A549 (cell line): Measurements from ENCODE around the gene YBEY.

ENCODE experiments used
- BHLHE40 ChIP-seq: IDR thresholded peaks from 2 replicates; pipeline ENCODE4 v1.6.1; 2012; ENCODE audit warnings: low read depth, low read length, inconsistent platforms
- CEBPB ChIP-seq, 2 experiments: fragments of >200 bp in 1 of 2; sonication (Bioruptor Twin) in 1 of 2; formaldehyde crosslinking in 1 of 2; IDR thresholded peaks; 2 replicates each; pipeline ENCODE4 v1.6.1; 2012 to 2016
- EP300 ChIP-seq, 2 experiments: fragments of >200 bp; sonication (Bioruptor Twin); formaldehyde crosslinking; IDR thresholded peaks; 2 replicates in 1 of 2; 3 replicates in 1 of 2; pipeline ENCODE4 v1.6.1; 2016 to 2017
- FOXS1 ChIP-seq: fragments of 250-450 bp; sonication (Bioruptor Pico); IDR thresholded peaks from 2 replicates; pipeline ENCODE4 v1.5.0; 2020; ENCODE audit warnings: mild to moderate bottlenecking, moderate library complexity
- POLR2A ChIP-seq: IDR thresholded peaks from 2 replicates; pipeline ENCODE4 v1.6.1; 2012; ENCODE audit warnings: mild to moderate bottlenecking, low read length
- POLR2AphosphoS2 ChIP-seq: conservative IDR thresholded peaks from 2 replicates; pipeline ENCODE4 v1.6.1; 2012; ENCODE audit warnings: low read length, improper control_type of control experiment, inconsistent platforms
- RNF2 ChIP-seq: fragments of 200-600 bp; sonication (generic); IDR thresholded peaks from 2 replicates; pipeline ENCODE4 v1.6.1; 2016; ENCODE audit warnings: low read depth, mild to moderate bottlenecking, antibody characterized with exemption, moderate library complexity, borderline replicate concordance
- TF ChIP-seq, protein P1 (sequence below): fragments of >200 bp; sonication (Bioruptor Twin); formaldehyde crosslinking; IDR thresholded peaks from 3 replicates; pipeline ENCODE4 v1.5.1; 2016
- TF ChIP-seq, protein P2 (sequence below): fragments of 200-600 bp; sonication (generic); IDR thresholded peaks from 2 replicates; pipeline ENCODE4 v1.6.1; 2016; ENCODE audit warnings: antibody characterized with exemption, mild to moderate bottlenecking, moderate library complexity

DNA sequence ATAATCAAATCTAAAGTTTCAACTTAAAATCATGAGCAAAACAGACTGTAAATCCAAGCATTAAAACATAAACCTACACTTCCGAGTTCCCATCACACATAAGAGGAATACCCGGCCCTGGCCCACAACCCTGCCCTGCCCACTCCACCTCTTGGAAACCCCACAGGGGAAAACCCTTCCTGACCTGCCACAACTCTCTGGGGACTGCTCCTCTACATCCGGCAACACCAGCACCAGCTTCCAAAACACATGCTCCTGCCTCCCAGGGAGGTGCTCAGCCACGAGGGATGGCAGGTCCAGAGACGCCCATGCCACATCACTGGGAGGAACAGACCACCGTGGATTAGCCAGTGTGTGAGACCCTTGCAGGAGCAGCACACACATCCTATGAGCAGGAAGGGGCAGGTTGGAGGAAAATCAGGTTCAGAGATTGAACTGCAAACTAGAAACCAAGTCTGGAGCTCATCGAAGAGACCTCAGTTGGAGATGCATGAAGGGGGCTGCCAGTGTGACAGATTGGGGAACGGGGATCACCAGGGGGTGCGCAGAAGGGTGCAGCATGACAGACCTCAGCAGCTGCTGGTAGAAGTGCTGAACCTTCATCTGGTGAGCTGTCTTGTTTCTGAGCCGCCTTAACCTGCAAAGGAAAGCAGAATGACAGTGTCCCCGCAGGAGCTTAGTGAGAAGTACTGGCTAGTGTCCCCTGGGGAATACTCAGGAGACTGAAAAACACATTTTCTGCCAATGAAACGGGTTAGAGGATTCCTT, 31.8 kb upstream of the YBEY start:
- TF ChIP-seq, protein P1, sequence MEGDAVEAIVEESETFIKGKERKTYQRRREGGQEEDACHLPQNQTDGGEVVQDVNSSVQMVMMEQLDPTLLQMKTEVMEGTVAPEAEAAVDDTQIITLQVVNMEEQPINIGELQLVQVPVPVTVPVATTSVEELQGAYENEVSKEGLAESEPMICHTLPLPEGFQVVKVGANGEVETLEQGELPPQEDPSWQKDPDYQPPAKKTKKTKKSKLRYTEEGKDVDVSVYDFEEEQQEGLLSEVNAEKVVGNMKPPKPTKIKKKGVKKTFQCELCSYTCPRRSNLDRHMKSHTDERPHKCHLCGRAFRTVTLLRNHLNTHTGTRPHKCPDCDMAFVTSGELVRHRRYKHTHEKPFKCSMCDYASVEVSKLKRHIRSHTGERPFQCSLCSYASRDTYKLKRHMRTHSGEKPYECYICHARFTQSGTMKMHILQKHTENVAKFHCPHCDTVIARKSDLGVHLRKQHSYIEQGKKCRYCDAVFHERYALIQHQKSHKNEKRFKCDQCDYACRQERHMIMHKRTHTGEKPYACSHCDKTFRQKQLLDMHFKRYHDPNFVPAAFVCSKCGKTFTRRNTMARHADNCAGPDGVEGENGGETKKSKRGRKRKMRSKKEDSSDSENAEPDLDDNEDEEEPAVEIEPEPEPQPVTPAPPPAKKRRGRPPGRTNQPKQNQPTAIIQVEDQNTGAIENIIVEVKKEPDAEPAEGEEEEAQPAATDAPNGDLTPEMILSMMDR, result no peak
- no peak for TF ChIP-seq POLR2A
- TF ChIP-seq, protein P2, sequence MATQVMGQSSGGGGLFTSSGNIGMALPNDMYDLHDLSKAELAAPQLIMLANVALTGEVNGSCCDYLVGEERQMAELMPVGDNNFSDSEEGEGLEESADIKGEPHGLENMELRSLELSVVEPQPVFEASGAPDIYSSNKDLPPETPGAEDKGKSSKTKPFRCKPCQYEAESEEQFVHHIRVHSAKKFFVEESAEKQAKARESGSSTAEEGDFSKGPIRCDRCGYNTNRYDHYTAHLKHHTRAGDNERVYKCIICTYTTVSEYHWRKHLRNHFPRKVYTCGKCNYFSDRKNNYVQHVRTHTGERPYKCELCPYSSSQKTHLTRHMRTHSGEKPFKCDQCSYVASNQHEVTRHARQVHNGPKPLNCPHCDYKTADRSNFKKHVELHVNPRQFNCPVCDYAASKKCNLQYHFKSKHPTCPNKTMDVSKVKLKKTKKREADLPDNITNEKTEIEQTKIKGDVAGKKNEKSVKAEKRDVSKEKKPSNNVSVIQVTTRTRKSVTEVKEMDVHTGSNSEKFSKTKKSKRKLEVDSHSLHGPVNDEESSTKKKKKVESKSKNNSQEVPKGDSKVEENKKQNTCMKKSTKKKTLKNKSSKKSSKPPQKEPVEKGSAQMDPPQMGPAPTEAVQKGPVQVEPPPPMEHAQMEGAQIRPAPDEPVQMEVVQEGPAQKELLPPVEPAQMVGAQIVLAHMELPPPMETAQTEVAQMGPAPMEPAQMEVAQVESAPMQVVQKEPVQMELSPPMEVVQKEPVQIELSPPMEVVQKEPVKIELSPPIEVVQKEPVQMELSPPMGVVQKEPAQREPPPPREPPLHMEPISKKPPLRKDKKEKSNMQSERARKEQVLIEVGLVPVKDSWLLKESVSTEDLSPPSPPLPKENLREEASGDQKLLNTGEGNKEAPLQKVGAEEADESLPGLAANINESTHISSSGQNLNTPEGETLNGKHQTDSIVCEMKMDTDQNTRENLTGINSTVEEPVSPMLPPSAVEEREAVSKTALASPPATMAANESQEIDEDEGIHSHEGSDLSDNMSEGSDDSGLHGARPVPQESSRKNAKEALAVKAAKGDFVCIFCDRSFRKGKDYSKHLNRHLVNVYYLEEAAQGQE, result no peak
- no peak for TF ChIP-seq POLR2AphosphoS2
- no peak for TF ChIP-seq EP300 (IDR thresholded peaks at IDR 0.05)
- TF ChIP-seq FOXS1 (CRISPR knock-in tag), result no peak
- no peak for TF ChIP-seq RNF2
- TF ChIP-seq CEBPB (IDR thresholded peaks at IDR 0.05), result no peak
- no peak for TF ChIP-seq BHLHE40
